ENCODE data around the gene HYAL1.

HYAL1 gene

GRCh38 chr3:50274371-50275104 is 28.8 kb downstream of the HYAL1 start (continued):
- TF ChIP-seq ATF2 (tag by site-specific recombination; IDR thresholded peaks at IDR 0.05; ENCODE audit: low read depth), result peak; percentile 72; the same call in 1 of the 2 replicates
- no peak for TF ChIP-seq ZNF792 (tag by site-specific recombination; IDR thresholded peaks at IDR 0.05)
- no peak for TF ChIP-seq INSM2 (tag by site-specific recombination; IDR thresholded peaks at IDR 0.05)
- no peak for TF ChIP-seq TCF7L2 (IDR thresholded peaks at IDR 0.05; ENCODE audit: borderline replicate concordance, low read depth, low read length)
- peak; percentile 57; the same call in 1 of the 2 replicates for TF ChIP-seq ZNF600 (tag by site-specific recombination; IDR thresholded peaks at IDR 0.05)
- no peak for TF ChIP-seq ZNF530 (tag by site-specific recombination; IDR thresholded peaks at IDR 0.05; ENCODE audit: low read depth)
- no peak for TF ChIP-seq ZNF426 (tag by site-specific recombination; IDR thresholded peaks at IDR 0.05)
- TF ChIP-seq ZNF549 (tag by site-specific recombination; IDR thresholded peaks at IDR 0.05), result no peak
- TF ChIP-seq ZNF391 (tag by site-specific recombination; IDR thresholded peaks at IDR 0.05; ENCODE audit: borderline replicate concordance, low read depth), result no peak
- TF ChIP-seq ZNF501 (tag by site-specific recombination; IDR thresholded peaks at IDR 0.05), result 0 out of 2 replicates have a peak, but pooled peaks have one; percentile 48
- TF ChIP-seq ZBTB20 (tag by site-specific recombination; IDR thresholded peaks at IDR 0.05), result no peak
- 0 out of 2 replicates have a peak, but pooled peaks have one; percentile 27 for TF ChIP-seq KLF9 (tag by site-specific recombination; IDR thresholded peaks at IDR 0.05; ENCODE audit: low read depth)
- no peak for TF ChIP-seq ZNF529 (tag by site-specific recombination; IDR thresholded peaks at IDR 0.05; ENCODE audit: insufficient replicate concordance)
- TF ChIP-seq OSR2 (tag by site-specific recombination; IDR thresholded peaks at IDR 0.05), result no peak
- TF ChIP-seq YY2 (tag by site-specific recombination; IDR thresholded peaks at IDR 0.05), result no peak
- no peak for TF ChIP-seq ZNF138 (tag by site-specific recombination; IDR thresholded peaks at IDR 0.05; ENCODE audit: borderline replicate concordance)
- TF ChIP-seq ZNF555 (tag by site-specific recombination; conservative IDR thresholded peaks at IDR 0.05), result no peak
- TF ChIP-seq ZBTB10 (tag by site-specific recombination; IDR thresholded peaks at IDR 0.05), result no peak
- peak; percentile 31; the same call in 1 of the 2 replicates for TF ChIP-seq GLIS1 (tag by site-specific recombination; IDR thresholded peaks at IDR 0.05)
- no peak for TF ChIP-seq ZNF580 (tag by site-specific recombination; IDR thresholded peaks at IDR 0.05)
- TF ChIP-seq ZNF791 (tag by site-specific recombination; IDR thresholded peaks at IDR 0.05), result no peak
- TF ChIP-seq ZNF24 (tag by site-specific recombination; IDR thresholded peaks at IDR 0.05), result no peak
- TF ChIP-seq ZNF585B (tag by site-specific recombination; IDR thresholded peaks at IDR 0.05), result no peak
- no peak for TF ChIP-seq ZNF16 (tag by site-specific recombination; IDR thresholded peaks at IDR 0.05; ENCODE audit: low read depth)
- no peak for TF ChIP-seq ZBTB48 (tag by site-specific recombination; IDR thresholded peaks at IDR 0.05)
- no peak for TF ChIP-seq PRDM6 (tag by site-specific recombination; IDR thresholded peaks at IDR 0.05)
- no peak for TF ChIP-seq ZNF292 (tag by site-specific recombination; IDR thresholded peaks at IDR 0.05; ENCODE audit: borderline replicate concordance, low read depth)
- no peak for TF ChIP-seq MYNN (tag by site-specific recombination; IDR thresholded peaks at IDR 0.05; ENCODE audit: borderline replicate concordance)
- no peak for TF ChIP-seq ZNF37A (tag by site-specific recombination; IDR thresholded peaks at IDR 0.05)
- no peak for TF ChIP-seq ZNF350 (tag by site-specific recombination; IDR thresholded peaks at IDR 0.05)
- no peak for TF ChIP-seq ZNF223 (tag by site-specific recombination; IDR thresholded peaks at IDR 0.05)
- no peak for TF ChIP-seq HOXD13 (CRISPR knock-in tag; IDR thresholded peaks at IDR 0.05; ENCODE audit: borderline replicate concordance)
- no peak for TF ChIP-seq ZSCAN30 (tag by site-specific recombination; IDR thresholded peaks at IDR 0.05)
- TF ChIP-seq IKZF3 (tag by site-specific recombination; IDR thresholded peaks at IDR 0.05), result no peak
